GM18868 (cell line): ENCODE results near the gene RO60.

ENCODE experiments used
- ATAC-seq: cut with Tn5 transposase; IDR thresholded peaks from one replicate; pipeline ENCODE4 v1.9.1; 2021; ENCODE audit warnings: mild to moderate bottlenecking, moderate library complexity; ENCODE audit not compliant: unreplicated experiment

Gene RO60

GRCh38 chr1:193104907-193105820 lies 45.8 kb downstream of the RO60 start, which contains the start of gene GLRX2:
TSS of gene GLRX2 (minus strand) at chr1:193105414. CDS start at chr1:193105382, 32 bp downstream.
- peak; percentile 91 for ATAC-seq

DNA sequence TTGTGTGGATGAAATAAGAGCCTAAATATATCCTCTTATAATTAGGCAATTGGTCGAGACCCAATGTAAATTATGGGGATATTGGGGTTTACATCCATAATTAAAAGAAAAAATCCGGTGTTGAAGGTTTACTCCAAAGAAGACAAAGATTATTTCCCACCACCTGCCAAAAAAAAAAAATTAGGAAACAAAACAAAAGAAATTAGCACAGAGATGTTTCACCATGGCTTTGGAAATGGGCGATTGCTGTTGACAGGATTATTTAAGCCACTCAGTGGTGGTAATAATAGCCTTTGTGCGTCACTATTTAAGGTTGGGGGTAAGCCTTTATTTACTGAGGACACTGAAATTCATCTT lies 46.4 kb downstream of the RO60 start:
- ATAC-seq: no peak

- no peak for ATAC-seq
Observed at GRCh38 chr1:193108471-193108870, 49.1 kb downstream of the RO60 start.
